ENCODE measurements around the gene RABEP2. TPM values are rescaled to one million over a fixed set of nuclear protein-coding genes. Genes with fewer than 3 reads are reported as not detected.
A peak's percentile ranks its signal among the peaks of the same experiment; 100 is the strongest.

The RABEP2 gene
- total RNA-seq, 4 donors from 2014 or later, result 70.6 to 394 (median 120) TPM

DNA sequence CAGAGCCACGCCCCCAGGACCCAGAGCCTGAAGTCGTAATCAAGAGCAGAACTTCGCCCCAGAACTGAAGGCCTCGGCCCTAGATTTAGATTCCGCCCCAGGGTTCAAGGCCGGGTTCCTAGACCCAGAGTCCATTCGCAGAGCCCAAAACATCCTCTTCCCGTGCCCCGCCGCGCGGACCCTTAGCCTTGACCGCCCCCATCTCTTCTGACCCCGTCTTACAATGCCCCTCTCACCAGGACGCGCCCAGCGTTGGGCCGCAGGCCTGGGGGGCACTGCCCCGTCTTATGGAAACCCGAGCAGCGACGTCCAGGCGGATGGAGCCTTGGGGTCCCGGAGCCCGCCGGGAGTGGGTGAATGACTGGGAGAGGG lies 11.7 kb upstream of the RABEP2 start:
- peaks cover 0 to 12% (median 0%) of the 10 kb centered on the region in 4 donors for H3K4me1 ChIP-seq
- H3K4me3 ChIP-seq, result no peak overlapping the region
- no peaks in the 10 kb centered on the region for H3K9me3 ChIP-seq
- no peaks in the 10 kb centered on the region for H3K36me3 ChIP-seq
- no peaks in the 10 kb centered on the region for H3K27me3 ChIP-seq
- peak overlapping the region in 1 of 4 donors; percentile 13 for H3K27ac ChIP-seq
- TF ChIP-seq, protein P1, sequence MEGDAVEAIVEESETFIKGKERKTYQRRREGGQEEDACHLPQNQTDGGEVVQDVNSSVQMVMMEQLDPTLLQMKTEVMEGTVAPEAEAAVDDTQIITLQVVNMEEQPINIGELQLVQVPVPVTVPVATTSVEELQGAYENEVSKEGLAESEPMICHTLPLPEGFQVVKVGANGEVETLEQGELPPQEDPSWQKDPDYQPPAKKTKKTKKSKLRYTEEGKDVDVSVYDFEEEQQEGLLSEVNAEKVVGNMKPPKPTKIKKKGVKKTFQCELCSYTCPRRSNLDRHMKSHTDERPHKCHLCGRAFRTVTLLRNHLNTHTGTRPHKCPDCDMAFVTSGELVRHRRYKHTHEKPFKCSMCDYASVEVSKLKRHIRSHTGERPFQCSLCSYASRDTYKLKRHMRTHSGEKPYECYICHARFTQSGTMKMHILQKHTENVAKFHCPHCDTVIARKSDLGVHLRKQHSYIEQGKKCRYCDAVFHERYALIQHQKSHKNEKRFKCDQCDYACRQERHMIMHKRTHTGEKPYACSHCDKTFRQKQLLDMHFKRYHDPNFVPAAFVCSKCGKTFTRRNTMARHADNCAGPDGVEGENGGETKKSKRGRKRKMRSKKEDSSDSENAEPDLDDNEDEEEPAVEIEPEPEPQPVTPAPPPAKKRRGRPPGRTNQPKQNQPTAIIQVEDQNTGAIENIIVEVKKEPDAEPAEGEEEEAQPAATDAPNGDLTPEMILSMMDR (IDR thresholded peaks at IDR 0.05), result no peak
- TF ChIP-seq POLR2A (IDR thresholded peaks at IDR 0.05), result no peak
- DNase-seq, result no peak

DNA sequence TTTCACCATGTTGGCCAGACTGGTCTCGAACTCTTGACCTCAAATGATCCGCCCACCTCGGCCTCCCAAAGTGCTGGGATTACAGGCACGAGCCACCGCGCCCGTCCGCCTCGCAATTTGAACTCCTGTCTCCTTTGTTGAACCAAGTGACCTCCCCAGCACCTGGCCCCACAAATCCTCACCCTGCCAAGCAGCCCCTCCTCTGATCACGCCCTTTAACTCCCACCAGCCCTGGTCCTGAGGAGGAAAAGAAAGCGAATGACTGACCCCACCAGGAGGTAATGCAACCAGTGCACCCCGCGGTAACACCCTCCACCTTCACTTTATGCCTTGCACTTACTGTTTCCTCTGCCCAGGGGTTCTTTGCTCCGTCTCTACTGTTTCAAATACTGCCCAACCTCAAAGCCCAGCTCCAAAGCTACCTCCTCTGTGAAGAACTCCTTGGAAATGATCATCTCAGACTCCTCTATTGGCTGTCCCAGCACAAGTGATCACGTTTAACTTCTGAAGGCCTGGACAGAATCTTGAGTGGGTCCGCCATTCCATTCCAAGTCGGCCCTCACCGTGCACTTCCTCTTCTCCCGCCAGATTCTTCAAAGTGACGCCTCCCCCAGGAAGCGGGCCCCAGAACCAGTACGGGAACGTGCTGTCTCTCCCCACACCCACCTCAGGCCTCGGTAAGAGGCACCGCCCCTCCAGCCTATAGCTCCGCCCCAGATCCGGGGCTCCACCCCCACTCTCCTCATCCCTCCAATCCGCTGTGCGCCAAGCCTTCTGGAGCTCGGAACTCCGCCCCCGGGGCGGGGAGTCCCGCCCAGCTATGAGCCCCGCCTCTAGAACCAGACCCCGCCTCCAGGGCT lies 11.1 kb upstream of the RABEP2 start:
- Histone ChIP-seq H3K9me3 (no peaks in the 10 kb centered on the region), H3K4me1 (peaks cover 0 to 12% (median 2%) of the 10 kb centered on the region in 4 donors), H3K36me3 (no peaks in the 10 kb centered on the region), H3K27ac (peak overlapping the region in 2 of 4 donors; percentile 13 to 38), H3K4me3 (peak overlapping the region in 3 of 4 donors; percentile 8 to 37 (median 33)), H3K27me3 (no peaks in the 10 kb centered on the region)
- DNase-seq, result peak; percentile 65 to 95 (median 93)
- TF ChIP-seq, protein P1 (IDR thresholded peaks at IDR 0.05), result no peak
- no peak for TF ChIP-seq POLR2A (IDR thresholded peaks at IDR 0.05)

DNA sequence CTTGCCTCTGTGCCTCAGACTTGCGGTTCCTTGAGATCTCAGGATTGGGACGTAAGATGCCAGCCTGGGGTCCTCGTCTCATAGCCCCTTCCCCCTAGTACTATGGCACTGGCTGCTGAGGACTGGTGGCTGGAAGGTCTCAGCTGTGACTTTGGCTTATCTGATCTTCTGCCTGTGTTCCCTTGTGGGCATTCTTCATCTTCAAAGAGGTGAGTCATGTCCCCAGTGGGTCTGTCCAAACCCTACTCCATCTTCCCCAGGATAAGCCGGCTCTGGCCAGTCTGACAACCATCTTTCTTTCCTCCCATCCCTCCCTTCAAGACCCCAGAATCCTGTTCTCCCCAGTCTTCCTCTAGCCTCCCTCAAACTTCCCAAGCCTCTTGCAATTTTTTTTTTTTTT lies 10.3 kb upstream of the RABEP2 start:
- Histone ChIP-seq H3K27me3 (no peaks in the 10 kb centered on the region), H3K36me3 (no peaks in the 10 kb centered on the region), H3K9me3 (no peaks in the 10 kb centered on the region), H3K4me1 (peaks cover 0 to 12% (median 4%) of the 10 kb centered on the region in 4 donors), H3K27ac (no peak overlapping the region), H3K4me3 (no peak overlapping the region)
- DNase-seq, result no peak
- TF ChIP-seq POLR2A (IDR thresholded peaks at IDR 0.05), result no peak
- TF ChIP-seq, protein P1 (IDR thresholded peaks at IDR 0.05), result no peak

DNA sequence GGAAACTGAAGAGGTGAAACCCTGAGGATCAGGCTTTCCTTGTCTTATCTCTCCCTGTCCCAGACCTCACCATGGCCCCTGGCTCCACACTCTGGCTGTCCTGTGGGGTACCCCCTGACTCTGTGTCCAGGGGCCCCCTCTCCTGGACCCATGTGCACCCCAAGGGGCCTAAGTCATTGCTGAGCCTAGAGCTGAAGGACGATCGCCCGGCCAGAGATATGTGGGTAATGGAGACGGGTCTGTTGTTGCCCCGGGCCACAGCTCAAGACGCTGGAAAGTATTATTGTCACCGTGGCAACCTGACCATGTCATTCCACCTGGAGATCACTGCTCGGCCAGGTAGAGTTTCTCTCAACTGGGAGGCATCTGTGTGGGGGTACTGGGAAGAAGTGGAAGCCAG lies 8.1 kb upstream of the RABEP2 start:
- Histone ChIP-seq H3K4me1 (peaks cover 0 to 12% (median 4%) of the 10 kb centered on the region in 4 donors), H3K9me3 (no peaks in the 10 kb centered on the region), H3K36me3 (no peaks in the 10 kb centered on the region), H3K4me3 (peak overlapping the region in 2 of 4 donors; percentile 40 to 51), H3K27ac (peak overlapping the region in 2 of 4 donors; percentile 74 to 82), H3K27me3 (no peaks in the 10 kb centered on the region)
- DNase-seq, result no peak
- no peak for TF ChIP-seq POLR2A (IDR thresholded peaks at IDR 0.05)
- TF ChIP-seq, protein P1 (IDR thresholded peaks at IDR 0.05), result no peak

DNA sequence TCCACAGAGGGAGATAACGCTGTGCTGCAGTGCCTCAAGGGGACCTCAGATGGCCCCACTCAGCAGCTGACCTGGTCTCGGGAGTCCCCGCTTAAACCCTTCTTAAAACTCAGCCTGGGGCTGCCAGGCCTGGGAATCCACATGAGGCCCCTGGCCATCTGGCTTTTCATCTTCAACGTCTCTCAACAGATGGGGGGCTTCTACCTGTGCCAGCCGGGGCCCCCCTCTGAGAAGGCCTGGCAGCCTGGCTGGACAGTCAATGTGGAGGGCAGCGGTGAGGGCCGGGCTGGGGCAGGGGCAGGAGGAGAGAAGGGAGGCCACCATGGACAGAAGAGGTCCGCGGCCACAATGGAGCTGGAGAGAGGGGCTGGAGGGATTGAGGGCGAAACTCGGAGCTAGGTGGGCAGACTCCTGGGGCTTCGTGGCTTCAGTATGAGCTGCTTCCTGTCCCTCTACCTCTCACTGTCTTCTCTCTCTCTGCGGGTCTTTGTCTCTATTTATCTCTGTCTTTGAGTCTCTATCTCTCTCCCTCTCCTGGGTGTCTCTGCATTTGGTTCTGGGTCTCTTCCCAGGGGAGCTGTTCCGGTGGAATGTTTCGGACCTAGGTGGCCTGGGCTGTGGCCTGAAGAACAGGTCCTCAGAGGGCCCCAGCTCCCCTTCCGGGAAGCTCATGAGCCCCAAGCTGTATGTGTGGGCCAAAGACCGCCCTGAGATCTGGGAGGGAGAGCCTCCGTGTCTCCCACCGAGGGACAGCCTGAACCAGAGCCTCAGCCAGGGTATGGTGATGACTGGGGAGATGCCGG lies 7.5 kb upstream of the RABEP2 start:
- Histone ChIP-seq H3K27me3 (no peaks in the 10 kb centered on the region), H3K36me3 (no peaks in the 10 kb centered on the region), H3K27ac (peak overlapping the region in 2 of 4 donors; percentile 74 to 82), H3K9me3 (no peaks in the 10 kb centered on the region), H3K4me3 (peak overlapping the region in 2 of 4 donors; percentile 40 to 51), H3K4me1 (peaks cover 0 to 12% (median 4%) of the 10 kb centered on the region in 4 donors)
- TF ChIP-seq, protein P1 (IDR thresholded peaks at IDR 0.05), result no peak
- no peak for TF ChIP-seq POLR2A (IDR thresholded peaks at IDR 0.05)
- no peak for DNase-seq
